GM12878 (cell line): Measurements from ENCODE around the gene AQP5. TPM values are rescaled to one million over a fixed set of nuclear protein-coding genes. Genes with fewer than 3 reads are reported as not detected.

Source experiments
- ATAC-seq: fragments of 200-7000 bp; cut with Tn5 transposase; 3 replicates; pipeline ENCODE4 v1.9.1; 2020; ENCODE audit warnings: mild to moderate bottlenecking, moderate library complexity
- BruUV-seq: library from RNA; stranded (reverse); fragments of 400-500 nt; replicated peaks from 2 replicates; lab custom pipeline; 2021; lab: Mats Ljungman, UMichigan
- CTCF ChIA-PET: fragments of 300-600 bp; sonication (Branson Sonifier 250); formaldehyde crosslinking; extraction: SDS; loops from one replicate; lab custom pipeline; 2021; ENCODE audit warnings: inconsistent platforms; lab: Yijun Ruan, JAX
- POLR2A ChIA-PET: fragments of 350-600 bp; formaldehyde crosslinking; extraction: SDS; loops from one replicate; lab custom pipeline; 2021; ENCODE audit warnings: inconsistent platforms; lab: Charles Lee
- RAD21 ChIA-PET: fragments of 300-600 bp; sonication (Branson Sonifier 250); formaldehyde crosslinking; loops from one replicate; lab custom pipeline; 2023; ENCODE audit warnings: antibody characterized with exemption; ENCODE audit not compliant: unreplicated experiment; lab: Charles Lee
- SMC1A ChIA-PET: fragments of 300-600 bp; sonication (Branson Sonifier 250); formaldehyde crosslinking; loops from one replicate; lab custom pipeline; 2023; ENCODE audit not compliant: unreplicated experiment, uncharacterized antibody; lab: Charles Lee
- DNase-seq: peaks from one replicate; pipeline ENCODE4 v3.0.0-alpha.2; 2011; ENCODE audit warnings: low read depth, low spot score
- FAIRE-seq: peaks from 3 replicates; lab custom pipeline; 2011; peaks lifted over from hg19 to GRCh38; lab: Jason Lieb, UNC
- H2AFZ ChIP-seq: 2 replicates; pipeline ENCODE4 v1.6.0; 2011; ENCODE audit warnings: low read depth, low read length, control low read depth; ENCODE audit not compliant: control insufficient read depth
- H3K27ac ChIP-seq: 2 replicates; pipeline ENCODE4 v1.5.1; 2011; ENCODE audit warnings: control low read depth; ENCODE audit not compliant: control insufficient read depth, insufficient read depth
- H3K27me3 ChIP-seq, 2 experiments: replicated peaks in 1 of 2; 2 replicates each; pipeline versions ENCODE4 v1.6.0 to v1.6.1; 2011; ENCODE audit warnings: low read length in 1 of 2; ENCODE audit not compliant: control insufficient read depth in 2 of 2, insufficient read depth in 2 of 2
- H3K36me3 ChIP-seq, 2 experiments: 2 replicates each; pipeline ENCODE4 v1.5.1; 2011; ENCODE audit warnings: low read length in 1 of 2; ENCODE audit not compliant: control insufficient read depth in 2 of 2, insufficient read depth in 2 of 2
- H3K4me1 ChIP-seq: 2 replicates; pipeline ENCODE4 v1.6.1; 2011; ENCODE audit warnings: mild to moderate bottlenecking, low read length, moderate library complexity, mixed read lengths; ENCODE audit not compliant: control insufficient read depth, insufficient read depth
- H3K4me2 ChIP-seq: 2 replicates; pipeline ENCODE4 v1.6.0; 2011; ENCODE audit warnings: control low read depth; ENCODE audit not compliant: control insufficient read depth, insufficient read depth
- H3K4me3 ChIP-seq: fragments of 200-600 bp; sonication (generic); 2 replicates; pipeline ENCODE4 v1.5.1; 2016
- H3K79me2 ChIP-seq: 2 replicates; pipeline ENCODE4 v1.6.0; 2011; ENCODE audit warnings: low read length; ENCODE audit not compliant: control insufficient read depth, insufficient read depth
- H3K9ac ChIP-seq: 2 replicates; pipeline ENCODE4 v1.8.0; 2011; ENCODE audit warnings: low read length, control low read depth, mixed read lengths; ENCODE audit not compliant: control insufficient read depth, insufficient read depth
- H3K9me3 ChIP-seq: replicated peaks from 3 replicates; pipeline ENCODE4 v1.5.1; 2011; ENCODE audit warnings: mild to moderate bottlenecking, low read length; ENCODE audit not compliant: control insufficient read depth, insufficient read depth
- H4K20me1 ChIP-seq: 2 replicates; pipeline ENCODE4 v1.6.0; 2011; ENCODE audit not compliant: control insufficient read depth, insufficient read depth
- BMI1 ChIP-seq: fragments of 450-650 bp; IDR thresholded peaks from 2 replicates; pipeline ENCODE4 v1.6.1; 2016; ENCODE audit warnings: mild to moderate bottlenecking, moderate library complexity, borderline replicate concordance
- CHD4 ChIP-seq: fragments of 200-600 bp; sonication (generic); IDR thresholded peaks from 2 replicates; pipeline ENCODE4 v1.6.1; 2016; ENCODE audit warnings: mild to moderate bottlenecking
- EED ChIP-seq: sonication (generic); IDR thresholded peaks from 2 replicates; pipeline ENCODE4 v1.6.1; 2016; ENCODE audit warnings: antibody characterized with exemption, low read depth
- IKZF2 ChIP-seq, 2 experiments: fragments of 450-650 bp; IDR thresholded peaks; 2 replicates each; pipeline ENCODE4 v1.6.1; 2017; ENCODE audit warnings: mild to moderate bottlenecking in 2 of 2, moderate library complexity in 2 of 2
- JUND ChIP-seq: IDR thresholded peaks from 2 replicates; pipeline ENCODE4 v1.6.1; 2012; ENCODE audit warnings: low read depth, mild to moderate bottlenecking, low read length, improper control_type of control experiment, moderate library complexity
- KAT2A ChIP-seq: conservative IDR thresholded peaks from 2 replicates; pipeline ENCODE4 v1.6.1; 2011; ENCODE audit warnings: low read depth, low read length; ENCODE audit not compliant: control insufficient read depth
- KLF5 ChIP-seq: fragments of 450-650 bp; IDR thresholded peaks from 2 replicates; pipeline ENCODE4 v1.6.1; 2014; ENCODE audit warnings: mild to moderate bottlenecking; ENCODE audit not compliant: partially characterized antibody
- MAX ChIP-seq: IDR thresholded peaks from 2 replicates; pipeline ENCODE4 v1.6.1; 2012; ENCODE audit warnings: low read depth, low read length, improper control_type of control experiment
- NFIC ChIP-seq: IDR thresholded peaks from 2 replicates; pipeline ENCODE4 v1.6.1; 2012; ENCODE audit warnings: low read depth, mild to moderate bottlenecking, inconsistent platforms, low read length, moderate library complexity
- PAX8 ChIP-seq: fragments of 450-650 bp; IDR thresholded peaks from 2 replicates; pipeline ENCODE4 v1.6.1; 2017; ENCODE audit warnings: mild to moderate bottlenecking, moderate library complexity
- TBL1XR1 ChIP-seq: IDR thresholded peaks from 2 replicates; pipeline ENCODE4 v1.6.1; 2012; ENCODE audit warnings: low read depth, low read length, improper control_type of control experiment
- ZNF274 ChIP-seq: IDR thresholded peaks from one replicate; pipeline ENCODE4 v1.8.0; 2011; ENCODE audit not compliant: insufficient read length, insufficient read depth
- ZNF592 ChIP-seq: fragments of 450-650 bp; IDR thresholded peaks from 2 replicates; pipeline ENCODE4 v1.6.1; 2017; ENCODE audit warnings: mild to moderate bottlenecking, moderate library complexity
- WGBS: methylation state at CpG from one replicate; pipeline ENCODE4 v1.1.6; 2016; ENCODE audit warnings: low lambda C conversion rate; ENCODE audit not compliant: insufficient replicate concordance, insufficient coverage; ENCODE audit errors: missing lambda C conversion rate; 5-methylcytosine and 5-hydroxymethylcytosine counted together
- in situ Hi-C: fragments of 300-500 bp; cut with MboI; formaldehyde crosslinking; loops from 9 replicates; pipeline ENCODE4 v1.14.3; 2018; ENCODE audit warnings: mixed read lengths
- intact Hi-C: fragments of 100-400 bp; cut with micrococcal nuclease; formaldehyde crosslinking; loops from one replicate; pipeline ENCODE4 v1.14.2; 2022; ENCODE audit not compliant: unreplicated experiment
- polyA plus RNA-seq, 11 experiments: library from polyadenylated mRNA; depleted of rRNA in 4 of 11; unstranded in 6 of 11; stranded (reverse) in 5 of 11; fragments of >200 nt; fragmentation: Nextera tagmentation in 4 of 11; fragmentation: Illumina TruSeq in 1 of 11; extraction: Ambion mirVana in 4 of 11; extraction: Trizol in 1 of 11; gene quantifications; 1 replicate in 1 of 11; 2 replicates in 10 of 11; pipeline versions ENCODE4 v1.2.1 to v1.2.3, GENCODE V29; 2011 to 2016; ENCODE audit warnings: inconsistent platforms in 2 of 11, missing spikeins in 2 of 11, low read depth in 1 of 11
- total RNA-seq, 4 experiments: library from RNA; depleted of rRNA in 3 of 4; stranded (reverse); fragments of >200 nt in 3 of 4; fragmentation: Illumina TruSeq in 1 of 4; extraction: Trizol in 1 of 4; gene quantifications; 2 replicates each; pipeline versions ENCODE4 v1.2.1 to v1.2.3, GENCODE V29; 2013 to 2021

Gene AQP5
- total and polyA plus RNA-seq, 10 of the 15 experiments (the other 5 are each of a cell fraction or from before 2014, with no cell fraction given): not detected

- Histone ChIP-seq H3K79me2 (no peaks in the 10 kb centered on the region), H3K9ac (no peak overlapping the region), H2AFZ (no peak overlapping the region), H3K4me3 (no peak overlapping the region), H3K36me3 (no peaks in the 10 kb centered on the region), H4K20me1 (no peaks in the 10 kb centered on the region), H3K9me3 (no peaks in the 10 kb centered on the region), H3K27ac (no peak overlapping the region), H3K27me3 (peaks cover 0 to 2% of the 10 kb centered on the region in 2 experiments; a peak in 2 of 4 replicates), H3K4me2 (no peak overlapping the region), H3K4me1 (no peaks in the 10 kb centered on the region)
- WGBS: 3% methylated on average over 5 of the region's 5 CpGs
- SMC1A ChIA-PET: interaction anchor here (0.6 kb wide), 1 partner anchor 557 kb away, joined by 4 read pairs; no protein-coding TSS in a partner anchor
- CTCF ChIA-PET: no interaction called here
- no peak for TF ChIP-seq CHD4
- no peak for TF ChIP-seq MAX
- no peak for TF ChIP-seq NFIC
- no peak for TF ChIP-seq JUND
- TF ChIP-seq ZNF592: no peak
- no peak for TF ChIP-seq TBL1XR1
- no peak for TF ChIP-seq BMI1
- TF ChIP-seq IKZF2 (IDR thresholded peaks at IDR 0.05): no peak
- TF ChIP-seq PAX8: no peak
- TF ChIP-seq KAT2A: no peak
- TF ChIP-seq ZNF274: no peak
- TF ChIP-seq EED: no peak
- TF ChIP-seq KLF5: no peak
- in situ Hi-C loops (no loop called here), intact Hi-C loops (no loop called here)
- no peak for ATAC-seq
- no peak for DNase-seq
- FAIRE-seq: no peak
- POLR2A ChIA-PET: no interaction called here
- BruUV-seq: no TSS peak
- RAD21 ChIA-PET: no interaction called here
Observed at GRCh38 chr12:49917788-49918173, 43.9 kb upstream of the AQP5 start.
